Tibial nerve (tissue), 3 donors: ENCODE measurements around the gene MPPE1.

Source experiments
- CTCF ChIP-seq, 5 experiments: fragments of 200-600 bp in 3 of 5; fragments of 450-650 bp in 2 of 5; sonication (generic) in 3 of 5; IDR thresholded peaks; one replicate each; pipeline ENCODE4 v1.5.1; 2016 to 2019; ENCODE audit warnings: antibody characterized with exemption in 5 of 5, mild to moderate bottlenecking in 3 of 5, moderate library complexity in 2 of 5
- POLR2A ChIP-seq, 2 donors: fragments of 450-650 bp; IDR thresholded peaks; one replicate each; pipeline ENCODE4 v1.6.1; 2017; ENCODE audit warnings: antibody characterized with exemption in 2 of 2, mild to moderate bottlenecking in 2 of 2, moderate library complexity in 2 of 2

- peak in 1 of 2 donors; percentile 6 for TF ChIP-seq POLR2A (IDR thresholded peaks at IDR 0.05)
- TF ChIP-seq CTCF (IDR thresholded peaks at IDR 0.05): peak; percentile 72 to 86 (median 77)
Observed at GRCh38 chr18:11937874-11938478, 29.9 kb upstream of the MPPE1 start.
